ENCODE data around the gene MPDU1.
"Not testable (repeated sequence)": the region's sequence is repeated elsewhere in the genome, so short reads cannot be mapped to it uniquely, and the experiment has no call there.

Gene MPDU1

GRCh38 chr17:7613769-7614424 lies 30.2 kb downstream of the MPDU1 start:
- in situ Hi-C loops (cut with MboI; ENCODE audit: low sequenced_read_pairs), result no loop called here

GRCh38 chr17:7614425-7615264 lies 31.0 kb downstream of the MPDU1 start, which contains the start of gene FXR2:
Gene FXR2, minus strand, starts transcription at chr17:7614897. Its CDS starts 365 bp downstream, at chr17:7614532.
- in situ Hi-C loops (cut with MboI; ENCODE audit: low sequenced_read_pairs), result no loop called here

GRCh38 chr17:7615265-7615747 lies 31.7 kb downstream of the MPDU1 start:
- in situ Hi-C loops (cut with MboI; ENCODE audit: low sequenced_read_pairs), result no loop called here

- in situ Hi-C loops (cut with MboI; ENCODE audit: low sequenced_read_pairs), result no loop called here
Observed at GRCh38 chr17:7618608-7619007, 35.0 kb downstream of the MPDU1 start.

- in situ Hi-C loops (cut with MboI; ENCODE audit: low sequenced_read_pairs), result no loop called here
Observed at GRCh38 chr17:7620835-7621234, 37.2 kb downstream of the MPDU1 start.

- in situ Hi-C loops (cut with MboI; ENCODE audit: low sequenced_read_pairs), result no loop called here
Observed at GRCh38 chr17:7623661-7624060, 40.0 kb downstream of the MPDU1 start.

- in situ Hi-C loops (cut with MboI; ENCODE audit: low sequenced_read_pairs), result not testable (repeated sequence)
Observed at GRCh38 chr17:7625749-7626148, 42.1 kb downstream of the MPDU1 start.

GRCh38 chr17:7626307-7626706 lies 42.7 kb downstream of the MPDU1 start:
- in situ Hi-C loops (cut with MboI; ENCODE audit: low sequenced_read_pairs), result no loop called here

- in situ Hi-C loops (cut with MboI; ENCODE audit: low sequenced_read_pairs), result no loop called here
Observed at GRCh38 chr17:7626956-7627249, 43.3 kb downstream of the MPDU1 start.

GRCh38 chr17:7627250-7628121 lies 43.8 kb downstream of the MPDU1 start, which contains the start of gene SAT2:
Gene SAT2, minus strand, starts transcription at chr17:7627821. Its CDS starts 186 bp downstream, at chr17:7627635.
- in situ Hi-C loops (cut with MboI; ENCODE audit: low sequenced_read_pairs), result no loop called here

- in situ Hi-C loops (cut with MboI; ENCODE audit: low sequenced_read_pairs), result no loop called here
Observed at GRCh38 chr17:7629939-7630571, 46.4 kb downstream of the MPDU1 start, which contains the start of gene SHBG. Gene SHBG, plus strand, starts transcription at chr17:7630135. Its CDS starts 38 bp downstream, at chr17:7630173.

- in situ Hi-C loops (cut with MboI; ENCODE audit: low sequenced_read_pairs), result no loop called here
Observed at GRCh38 chr17:7631398-7632380, 48.0 kb downstream of the MPDU1 start.

- in situ Hi-C loops (cut with MboI; ENCODE audit: low sequenced_read_pairs), result no loop called here
Observed at GRCh38 chr17:7632492-7632894, 48.8 kb downstream of the MPDU1 start.

- in situ Hi-C loops (cut with MboI; ENCODE audit: low sequenced_read_pairs), result no loop called here
Observed at GRCh38 chr17:7633093-7633492, 49.4 kb downstream of the MPDU1 start.

GRCh38 chr17:7634384-7634783 lies 50.7 kb downstream of the MPDU1 start:
- in situ Hi-C loops (cut with MboI; ENCODE audit: low sequenced_read_pairs), result no loop called here

- in situ Hi-C loops (cut with MboI; ENCODE audit: low sequenced_read_pairs), result no loop called here
Observed at GRCh38 chr17:7636163-7636562, 52.5 kb downstream of the MPDU1 start.

Measured in HL-60/S4 (cell line).